Type B pancreatic cell (in vitro differentiated cells): ENCODE results near the gene GPR35. TPM values are rescaled to one million over a fixed set of nuclear protein-coding genes. Genes with fewer than 3 reads are reported as not detected.
"Not testable (repeated sequence)": the region's sequence is repeated elsewhere in the genome, so short reads cannot be mapped to it uniquely, and the experiment has no call there.

Experiments used
- DNase-seq: peaks from one replicate; pipeline ENCODE4 v3.0.0; 2021; ENCODE audit warnings: mixed read lengths; ENCODE audit not compliant: unreplicated experiment; ENCODE audit errors: extremely low spot score
- H3K27ac Mint-ChIP-seq: 2 replicates; pipeline ENCODE4 v1.8.0; 2021; ENCODE audit warnings: mild to moderate bottlenecking, mixed read lengths
- H3K27me3 Mint-ChIP-seq: 2 replicates; pipeline ENCODE4 v1.8.0; 2021; ENCODE audit warnings: mixed read lengths
- H3K36me3 Mint-ChIP-seq: 2 replicates; pipeline ENCODE4 v1.8.0; 2021; ENCODE audit warnings: mixed read lengths
- H3K4me1 Mint-ChIP-seq: one replicate; pipeline ENCODE4 v1.8.0; 2021; ENCODE audit warnings: mixed read lengths; ENCODE audit not compliant: unreplicated experiment
- H3K4me3 Mint-ChIP-seq: 2 replicates; pipeline ENCODE4 v1.8.0; 2021; ENCODE audit warnings: mild to moderate bottlenecking, mixed read lengths
- H3K9me3 Mint-ChIP-seq: 2 replicates; pipeline ENCODE4 v1.8.0; 2021; ENCODE audit warnings: mixed read lengths
- total RNA-seq: library from RNA; stranded (reverse); gene quantifications from 2 replicates; pipeline ENCODE4 v1.2.1, GENCODE V29; 2021; ENCODE audit warnings: low replicate concordance
- TF ChIP-seq, protein P1 (sequence below): fragments of 200-600 bp; sonication (generic); conservative IDR thresholded peaks from 2 replicates; pipeline ENCODE4 v1.5.0; 2021; ENCODE audit warnings: antibody characterized with exemption, mild to moderate bottlenecking

The GPR35 gene
- total RNA-seq, 1 donor from 2014 or later: 3.6 TPM

GRCh38 chr2:240672076-240672700 is 46.9 kb downstream of the GPR35 start:
- H3K4me3 Mint-ChIP-seq: no peak overlapping the region
- TF ChIP-seq, protein P1, sequence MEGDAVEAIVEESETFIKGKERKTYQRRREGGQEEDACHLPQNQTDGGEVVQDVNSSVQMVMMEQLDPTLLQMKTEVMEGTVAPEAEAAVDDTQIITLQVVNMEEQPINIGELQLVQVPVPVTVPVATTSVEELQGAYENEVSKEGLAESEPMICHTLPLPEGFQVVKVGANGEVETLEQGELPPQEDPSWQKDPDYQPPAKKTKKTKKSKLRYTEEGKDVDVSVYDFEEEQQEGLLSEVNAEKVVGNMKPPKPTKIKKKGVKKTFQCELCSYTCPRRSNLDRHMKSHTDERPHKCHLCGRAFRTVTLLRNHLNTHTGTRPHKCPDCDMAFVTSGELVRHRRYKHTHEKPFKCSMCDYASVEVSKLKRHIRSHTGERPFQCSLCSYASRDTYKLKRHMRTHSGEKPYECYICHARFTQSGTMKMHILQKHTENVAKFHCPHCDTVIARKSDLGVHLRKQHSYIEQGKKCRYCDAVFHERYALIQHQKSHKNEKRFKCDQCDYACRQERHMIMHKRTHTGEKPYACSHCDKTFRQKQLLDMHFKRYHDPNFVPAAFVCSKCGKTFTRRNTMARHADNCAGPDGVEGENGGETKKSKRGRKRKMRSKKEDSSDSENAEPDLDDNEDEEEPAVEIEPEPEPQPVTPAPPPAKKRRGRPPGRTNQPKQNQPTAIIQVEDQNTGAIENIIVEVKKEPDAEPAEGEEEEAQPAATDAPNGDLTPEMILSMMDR: no peak
- H3K27ac Mint-ChIP-seq: no peak overlapping the region
- no peaks in the 10 kb centered on the region for H3K9me3 Mint-ChIP-seq
- H3K4me1 Mint-ChIP-seq: no peaks in the 10 kb centered on the region
- peaks cover 41% of the 10 kb centered on the region for H3K27me3 Mint-ChIP-seq
- no peaks in the 10 kb centered on the region for H3K36me3 Mint-ChIP-seq
- no peak for DNase-seq

DNA sequence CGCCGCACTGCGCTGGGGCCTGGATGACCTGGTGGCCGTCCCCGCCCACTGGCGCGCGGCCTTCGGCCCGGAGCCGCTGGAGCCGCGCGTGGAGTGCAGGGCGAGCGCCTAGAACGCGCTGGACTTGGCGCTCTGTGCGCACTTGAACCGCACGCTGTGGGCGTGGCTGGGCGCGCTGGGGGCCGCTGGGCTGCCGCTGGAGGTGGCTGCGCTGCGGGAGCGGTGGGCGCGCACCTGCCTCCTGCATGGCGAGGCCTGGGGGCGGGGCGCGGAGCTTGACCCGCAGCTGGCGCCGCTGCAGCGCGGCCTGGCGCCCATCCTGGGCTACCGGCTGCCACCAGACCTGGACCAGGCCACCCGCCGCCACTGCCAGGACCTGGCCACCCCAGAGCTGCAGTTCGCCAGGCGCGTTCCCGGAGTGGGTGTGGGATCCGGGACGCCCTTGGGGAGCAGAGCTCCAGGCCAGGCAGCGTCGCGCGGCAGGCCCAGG is 47.5 kb downstream of the GPR35 start:
- no peak overlapping the region for H3K4me3 Mint-ChIP-seq
- no peaks in the 10 kb centered on the region for H3K9me3 Mint-ChIP-seq
- H3K4me1 Mint-ChIP-seq: no peaks in the 10 kb centered on the region
- no peak for DNase-seq
- TF ChIP-seq, protein P1: no peak
- peaks cover 35% of the 10 kb centered on the region for H3K27me3 Mint-ChIP-seq
- no peaks in the 10 kb centered on the region for H3K36me3 Mint-ChIP-seq
- H3K27ac Mint-ChIP-seq: no peak overlapping the region

GRCh38 chr2:240674461-240675184 is 49.3 kb downstream of the GPR35 start:
- H3K4me3 Mint-ChIP-seq, H3K36me3 Mint-ChIP-seq, H3K9me3 Mint-ChIP-seq, DNase-seq, H3K27ac Mint-ChIP-seq, H3K4me1 Mint-ChIP-seq: not testable (repeated sequence)
- peaks cover 23% of the 10 kb centered on the region for H3K27me3 Mint-ChIP-seq

GRCh38 chr2:240675345-240675744 is 50.1 kb downstream of the GPR35 start:
- not testable (repeated sequence) for H3K27ac Mint-ChIP-seq, H3K36me3 Mint-ChIP-seq, H3K4me1 Mint-ChIP-seq, H3K9me3 Mint-ChIP-seq, H3K4me3 Mint-ChIP-seq, DNase-seq
- peaks cover 16% of the 10 kb centered on the region for H3K27me3 Mint-ChIP-seq

- H3K27me3 Mint-ChIP-seq, H3K36me3 Mint-ChIP-seq, H3K27ac Mint-ChIP-seq, H3K4me3 Mint-ChIP-seq, H3K4me1 Mint-ChIP-seq, DNase-seq, H3K9me3 Mint-ChIP-seq: not testable (repeated sequence)
Observed at GRCh38 chr2:240678043-240678442, 52.8 kb downstream of the GPR35 start.

GRCh38 chr2:240678909-240679308 is 53.6 kb downstream of the GPR35 start:
- H3K27me3 Mint-ChIP-seq, H3K27ac Mint-ChIP-seq, H3K9me3 Mint-ChIP-seq, H3K36me3 Mint-ChIP-seq, H3K4me1 Mint-ChIP-seq, DNase-seq, H3K4me3 Mint-ChIP-seq: not testable (repeated sequence)

- not testable (repeated sequence) for H3K9me3 Mint-ChIP-seq, H3K27me3 Mint-ChIP-seq, H3K4me3 Mint-ChIP-seq, H3K36me3 Mint-ChIP-seq, H3K27ac Mint-ChIP-seq, DNase-seq, H3K4me1 Mint-ChIP-seq
Observed at GRCh38 chr2:240680185-240680584, 54.9 kb downstream of the GPR35 start.

Other genes with a start within 250 kb of the GPR35 start
- 58.0 and 78.0 TPM in 2 replicates for gene GPC1, start 189.8 kb upstream of the GPR35 start, total RNA-seq
- 13.4 and 16.8 TPM in 2 replicates for gene ANKMY1, start 67.5 kb upstream of the GPR35 start, total RNA-seq
- 4.3 and 6.4 TPM in 2 replicates for gene DUSP28, start 65.1 kb upstream of the GPR35 start, total RNA-seq
- gene RNPEPL1, start 57.0 kb upstream of the GPR35 start, total RNA-seq: 40.5 and 66.4 TPM in 2 replicates
- 36.3 and 55.2 TPM in 2 replicates for gene CAPN10, start 38.7 kb upstream of the GPR35 start, total RNA-seq
- 0.10 and 0.43 TPM in 2 replicates for gene AQP12B, start 57.4 kb downstream of the GPR35 start, total RNA-seq
- gene AQP12A, start 66.4 kb downstream of the GPR35 start, total RNA-seq: 0.97 TPM in 1 of 2 replicates, not detected in the other
- gene KIF1A, start 194.7 kb downstream of the GPR35 start, total RNA-seq: 78.4 and 112 TPM in 2 replicates
- gene AGXT, start 243.3 kb downstream of the GPR35 start, total RNA-seq: 0.51 and 1.00 TPM in 2 replicates